Lung (tissue), 12 donors: Measurements from ENCODE around the gene OPCML. TPM values are rescaled to one million over a fixed set of nuclear protein-coding genes. Genes with fewer than 3 reads are reported as not detected.

ENCODE experiments used
- ATAC-seq: fragments of 200-7000 bp; cut with Tn5 transposase; one replicate; pipeline ENCODE4 v1.9.1; 2020; ENCODE audit warnings: moderate number of reproducible peaks; ENCODE audit not compliant: insufficient read depth, low FRiP score
- DNase-seq, 3 donors: peaks; one replicate each; pipeline ENCODE4 v3.0.0-alpha.2; 2013 to 2017
- H3K27ac ChIP-seq, 2 donors: one replicate each; pipeline ENCODE4 v1.5.1; 2013; ENCODE audit warnings: mild to moderate bottlenecking in 2 of 2, moderate library complexity in 2 of 2, control low read depth in 1 of 2, inconsistent platforms in 1 of 2, low read depth in 1 of 2, low read length in 1 of 2
- H3K27me3 ChIP-seq, 3 donors: one replicate each; pipeline ENCODE4 v1.5.1; 2013; ENCODE audit warnings: low read length in 2 of 3; ENCODE audit not compliant: control insufficient read depth in 3 of 3, insufficient read depth in 3 of 3
- H3K36me3 ChIP-seq, 4 donors: one replicate each; pipeline ENCODE4 v1.5.1; 2013; ENCODE audit warnings: low read length in 4 of 4, mild to moderate bottlenecking in 1 of 4, moderate library complexity in 1 of 4; ENCODE audit not compliant: control insufficient read depth in 4 of 4, insufficient read depth in 4 of 4
- H3K4me1 ChIP-seq, 5 donors: one replicate each; pipeline ENCODE4 v1.5.1; 2013; ENCODE audit warnings: low read length in 5 of 5, mild to moderate bottlenecking in 2 of 5, moderate library complexity in 1 of 5; ENCODE audit not compliant: control insufficient read depth in 5 of 5, insufficient read depth in 5 of 5
- H3K4me3 ChIP-seq: one replicate; pipeline ENCODE4 v1.5.1; 2013; ENCODE audit warnings: mild to moderate bottlenecking, control low read depth, moderate library complexity
- H3K9ac ChIP-seq, 2 donors: one replicate each; pipeline ENCODE4 v1.5.1; 2013; ENCODE audit warnings: low read length in 2 of 2, control low read depth in 1 of 2; ENCODE audit not compliant: insufficient read depth in 1 of 2
- H3K9me3 ChIP-seq, 4 donors: one replicate each; pipeline ENCODE4 v1.5.1; 2013; ENCODE audit warnings: low read length in 3 of 4, mild to moderate bottlenecking in 1 of 4, moderate library complexity in 1 of 4; ENCODE audit not compliant: control insufficient read depth in 4 of 4, insufficient read depth in 3 of 4
- CTCF ChIP-seq: IDR thresholded peaks from 2 replicates; pipeline ENCODE4 v1.5.1; 2012; ENCODE audit warnings: mild to moderate bottlenecking; ENCODE audit errors: control extremely low read depth, extremely low read depth
- WGBS, 2 donors: extraction: QIAGEN DNeasy Blood & Tissue Kit; methylation state at CpG; one replicate each; pipeline ENCODE4 v1.1.7; 2013; 5-methylcytosine and 5-hydroxymethylcytosine counted together
- polyA plus RNA-seq, 2 donors: library from polyadenylated mRNA; stranded (reverse); fragments of 200-250 nt; gene quantifications; one replicate each; pipeline ENCODE4 v1.2.1, GENCODE V29; 2013
- total RNA-seq, 2 donors: library from RNA; depleted of rRNA in 1 of 2; stranded (reverse); fragments of >200 nt in 1 of 2; gene quantifications; one replicate each; pipeline ENCODE4 v1.2.1, GENCODE V29; 2014 to 2021
- donor health status: control.
- donor health status: control.
- donor health status: Bipolar disorder and iron deficiency.
- donor health status: healthy.
- donor health status: DM: yes; HTN: yes; CAD: no.

OPCML gene
- total and polyA plus RNA-seq, 4 donors: 0.49 to 0.74 TPM; not detected in 2

- H3K27ac ChIP-seq: no peak overlapping the region
- H3K4me3 ChIP-seq: no peak overlapping the region
- WGBS, 2 donors: 92% methylated on average over 17 of the region's 17 CpGs
- H3K36me3 ChIP-seq: no peaks in the 10 kb centered on the region
- H3K9ac ChIP-seq: no peak overlapping the region
- H3K27me3 ChIP-seq: no peaks in the 10 kb centered on the region
- ATAC-seq: no peak
- peaks cover 0 to 16% (median 0%) of the 10 kb centered on the region in 5 donors for H3K4me1 ChIP-seq
- no peak for DNase-seq
- peaks cover 0 to 5% (median 0%) of the 10 kb centered on the region in 4 donors for H3K9me3 ChIP-seq
- no peak for TF ChIP-seq CTCF
Observed at GRCh38 chr11:132864811-132865576, 667.3 kb downstream of the OPCML start.

- Histone ChIP-seq H3K9ac (no peak overlapping the region), H3K36me3 (no peaks in the 10 kb centered on the region), H3K4me1 (peaks cover 0 to 23% (median 0%) of the 10 kb centered on the region in 5 donors), H3K27ac (no peak overlapping the region), H3K27me3 (no peaks in the 10 kb centered on the region), H3K9me3 (peaks cover 0 to 2% (median 0%) of the 10 kb centered on the region in 4 donors), H3K4me3 (no peak overlapping the region)
- WGBS, 2 donors: 69 to 77% methylated on average over 5 of the region's 5 CpGs
- DNase-seq: no peak
- no peak for ATAC-seq
- no peak for TF ChIP-seq CTCF
Observed at GRCh38 chr11:132862933-132863332, 669.4 kb downstream of the OPCML start.

GRCh38 chr11:132862137-132862536 lies 670.2 kb downstream of the OPCML start:
- Histone ChIP-seq H3K27me3 (no peaks in the 10 kb centered on the region), H3K9ac (no peak overlapping the region), H3K36me3 (no peaks in the 10 kb centered on the region), H3K27ac (no peak overlapping the region), H3K4me3 (no peak overlapping the region), H3K9me3 (peaks cover 0 to 2% (median 0%) of the 10 kb centered on the region in 4 donors), H3K4me1 (peaks cover 0 to 22% (median 0%) of the 10 kb centered on the region in 5 donors)
- TF ChIP-seq CTCF: no peak
- WGBS, 2 donors: 91 to 92% methylated on average over 5 of the region's 5 CpGs
- ATAC-seq (no peak), DNase-seq (no peak)
